Endometrial microvascular endothelial cells (primary cell): ENCODE data around the gene CBS. TPM values are rescaled to one million over a fixed set of nuclear protein-coding genes. Genes with fewer than 3 reads are reported as not detected.

Experiments
- total RNA-seq: library from RNA; depleted of rRNA; stranded (reverse); fragments of >200 nt; gene quantifications from one replicate; pipeline ENCODE4 v1.2.3, GENCODE V29; 2015; ENCODE audit errors: inconsistent ontology term

The CBS gene
- total RNA-seq, 1 donor from 2014 or later, result 4.6 TPM

Other genes starting within 250 kb of the CBS start
- 17.7 TPM for gene WDR4, start 196.3 kb downstream of the CBS start, total RNA-seq
- gene NDUFV3, start 182.5 kb downstream of the CBS start, total RNA-seq, result 62.9 TPM
- gene ERVH48-1, start 150.2 kb downstream of the CBS start, total RNA-seq, result not detected
- 24.3 TPM for gene PKNOX1, start 101.3 kb downstream of the CBS start, total RNA-seq
- gene U2AF1, start 31.7 kb upstream of the CBS start, total RNA-seq, result 17.0 TPM
- gene CRYAA, start 93.2 kb upstream of the CBS start, total RNA-seq, result not detected